ENCODE results near the gene DOK3. TPM values are rescaled to one million over a fixed set of nuclear protein-coding genes. Genes with fewer than 3 reads are reported as not detected.

DOK3 gene
- polyA plus RNA-seq, 3 donors, result 62.8 to 196 (median 98.3) TPM

DNA sequence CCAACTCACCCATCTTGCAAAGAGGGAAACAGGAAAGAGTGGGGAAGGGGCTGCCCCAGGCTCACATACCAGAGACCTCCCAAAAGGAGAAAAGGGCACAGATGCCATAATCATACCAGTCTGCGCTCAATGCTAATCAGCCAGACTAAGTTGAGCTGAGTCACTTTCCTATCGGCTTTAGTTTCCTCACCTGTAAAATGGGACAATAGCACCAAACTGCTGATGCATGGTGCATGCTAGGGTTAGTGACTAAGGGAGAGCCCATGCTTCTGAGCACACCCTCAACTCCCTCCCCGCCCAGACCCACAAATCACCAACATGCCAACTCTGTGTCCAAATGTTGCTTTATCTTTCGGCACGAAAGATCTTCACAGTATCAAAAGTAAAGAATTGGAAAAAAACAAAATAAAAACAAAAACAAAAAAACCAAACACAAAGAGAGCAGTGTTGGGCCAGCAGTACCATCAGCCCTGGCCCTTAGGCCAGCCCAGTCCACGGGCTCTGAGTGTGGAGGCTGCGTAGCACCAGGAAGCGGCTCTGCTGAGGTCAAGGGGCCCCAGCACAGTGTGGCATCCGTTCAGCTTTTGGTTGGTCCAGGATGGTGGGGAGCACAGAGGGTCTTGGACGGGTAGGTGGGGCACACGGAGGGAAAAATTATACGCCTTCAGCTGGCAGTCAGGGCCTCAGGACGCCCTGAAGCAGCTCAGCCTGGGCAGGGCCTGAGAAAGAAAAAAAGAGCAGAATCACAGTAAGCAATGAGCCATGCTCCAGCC, 10.0 kb upstream of the DOK3 start:
- H3K4me3 ChIP-seq (replicated peaks in 1 of 3; ENCODE audit: low read depth in 2 of 3, low read length in 3 of 3), result no peak overlapping the region
- TF ChIP-seq, protein P1, sequence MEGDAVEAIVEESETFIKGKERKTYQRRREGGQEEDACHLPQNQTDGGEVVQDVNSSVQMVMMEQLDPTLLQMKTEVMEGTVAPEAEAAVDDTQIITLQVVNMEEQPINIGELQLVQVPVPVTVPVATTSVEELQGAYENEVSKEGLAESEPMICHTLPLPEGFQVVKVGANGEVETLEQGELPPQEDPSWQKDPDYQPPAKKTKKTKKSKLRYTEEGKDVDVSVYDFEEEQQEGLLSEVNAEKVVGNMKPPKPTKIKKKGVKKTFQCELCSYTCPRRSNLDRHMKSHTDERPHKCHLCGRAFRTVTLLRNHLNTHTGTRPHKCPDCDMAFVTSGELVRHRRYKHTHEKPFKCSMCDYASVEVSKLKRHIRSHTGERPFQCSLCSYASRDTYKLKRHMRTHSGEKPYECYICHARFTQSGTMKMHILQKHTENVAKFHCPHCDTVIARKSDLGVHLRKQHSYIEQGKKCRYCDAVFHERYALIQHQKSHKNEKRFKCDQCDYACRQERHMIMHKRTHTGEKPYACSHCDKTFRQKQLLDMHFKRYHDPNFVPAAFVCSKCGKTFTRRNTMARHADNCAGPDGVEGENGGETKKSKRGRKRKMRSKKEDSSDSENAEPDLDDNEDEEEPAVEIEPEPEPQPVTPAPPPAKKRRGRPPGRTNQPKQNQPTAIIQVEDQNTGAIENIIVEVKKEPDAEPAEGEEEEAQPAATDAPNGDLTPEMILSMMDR (IDR thresholded peaks at IDR 0.05), result no peak
- H3K36me3 Mint-ChIP-seq, result peaks cover 59 to 61% of the 10 kb centered on the region in 2 donors
- peaks cover 25% of the 10 kb centered on the region for H3K79me2 ChIP-seq (ENCODE audit: insufficient read depth, low read length)
- no peaks in the 10 kb centered on the region for H3K9me3 ChIP-seq (replicated peaks in 1 of 2; ENCODE audit: control insufficient read depth in 1 of 2, insufficient read depth in 1 of 2, low read length in 2 of 2)
- H3K27ac ChIP-seq (ENCODE audit: low read depth in 1 of 2, low read length in 2 of 2), result peak overlapping the region in 1 of 2 donors; percentile 10
- H2AFZ ChIP-seq (ENCODE audit: insufficient read depth, low read depth, low read length, poor library complexity, severe bottlenecking), result no peak overlapping the region
- peaks cover 14 to 30% of the 10 kb centered on the region in 2 donors for H3K4me1 ChIP-seq (ENCODE audit: control insufficient read depth in 1 of 2, insufficient read depth in 2 of 2, low read length in 2 of 2)
- H3K27me3 ChIP-seq (ENCODE audit: control insufficient read depth in 2 of 2, insufficient read depth in 2 of 2, low read length in 2 of 2), result no peaks in the 10 kb centered on the region
- no peaks in the 10 kb centered on the region for H3K9me3 Mint-ChIP-seq
- peaks cover 13% of the 10 kb centered on the region for H4K20me1 ChIP-seq (ENCODE audit: insufficient read depth, low read length)
- H3K36me3 ChIP-seq (replicated peaks in 1 of 2; ENCODE audit: control insufficient read depth in 1 of 2, insufficient read depth in 2 of 2, low read length in 2 of 2), result peaks cover 53 to 63% of the 10 kb centered on the region in 2 donors
- H3K9ac ChIP-seq (ENCODE audit: insufficient read depth, low read length, poor library complexity, severe bottlenecking), result no peak overlapping the region
- H3K4me1 Mint-ChIP-seq, result peaks cover 20% of the 10 kb centered on the region
- peaks cover 0 to 2% (median 0%) of the 10 kb centered on the region in 3 donors for H3K27me3 Mint-ChIP-seq (ENCODE audit: low read depth in 3 of 3)
- H3K4me2 ChIP-seq (replicated peaks; ENCODE audit: extremely low read depth, low read length, poor library complexity, severe bottlenecking), result no peak overlapping the region
- peak overlapping the region in 3 of 7 donors; percentile 55 to 78 (median 60) for H3K27ac Mint-ChIP-seq
- DNase-seq, result no peak
- 77% methylated on average over 8 of the region's 13 CpGs for WGBS (ENCODE audit: insufficient coverage)
- intact Hi-C loops (cut with micrococcal nuclease), result loop anchor here in 1 of 2 donors (5.0 kb wide), 1 partner anchor 33 kb away; the partner anchor contains the start of gene FAM193B
- no peak overlapping the region for H3K4me3 Mint-ChIP-seq

DNA sequence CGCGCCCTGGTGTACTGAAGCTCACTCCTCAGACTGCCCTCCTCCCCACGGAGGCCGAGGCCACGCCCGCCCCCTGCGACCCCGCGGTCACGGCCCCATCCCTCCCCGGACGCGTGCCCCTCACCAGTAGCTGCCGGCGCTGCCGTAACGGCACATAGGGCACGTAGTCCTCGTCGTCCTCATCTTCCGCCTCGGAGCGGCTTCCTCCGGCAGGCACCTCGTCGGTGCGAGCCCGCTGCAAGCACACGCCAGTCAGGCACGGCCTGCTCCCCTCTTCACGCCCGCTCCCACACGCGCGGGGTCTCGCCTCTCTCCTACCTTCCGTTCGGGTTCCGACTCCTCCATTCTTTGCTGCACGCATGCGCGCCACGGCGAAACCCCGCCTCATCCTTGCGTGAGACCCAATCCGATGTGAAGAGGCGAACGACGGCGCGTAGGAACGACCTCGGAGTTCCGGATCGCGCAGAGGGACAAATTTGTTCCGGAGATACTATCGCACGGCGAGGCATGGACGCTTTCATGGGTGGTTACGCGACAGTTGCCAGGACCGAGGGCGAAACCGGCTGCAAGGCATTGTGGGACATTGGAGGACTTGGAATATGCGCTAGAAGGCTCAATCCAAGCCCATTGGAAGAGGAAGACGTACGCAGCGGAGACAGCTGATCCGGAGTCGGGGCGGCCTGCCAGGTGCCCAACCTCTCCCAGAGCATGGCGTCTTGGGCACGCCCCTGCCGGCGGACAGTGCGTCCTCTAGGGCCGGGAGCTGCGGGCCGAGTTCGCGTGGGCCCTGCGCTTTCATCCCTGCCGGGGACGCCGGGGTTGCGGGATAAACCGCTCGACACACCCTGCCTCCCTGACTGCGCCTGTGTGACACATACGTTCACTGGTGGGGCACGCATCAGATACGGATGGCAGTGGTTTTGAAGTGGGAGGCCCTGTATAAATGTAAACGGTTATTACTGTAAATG, 7.3 kb upstream of the DOK3 start, which contains the start of gene DDX41:
TSS of gene DDX41 (minus strand) at position 361 of the 968 bp plus-strand sequence. CDS start at position 345, 16 bp downstream.
- peaks cover 19 to 34% of the 10 kb centered on the region in 2 donors for H3K4me1 ChIP-seq (ENCODE audit: control insufficient read depth in 1 of 2, insufficient read depth in 2 of 2, low read length in 2 of 2)
- WGBS (ENCODE audit: insufficient coverage), result under 1% methylated on average over 95 of the region's 96 CpGs
- intact Hi-C loops (cut with micrococcal nuclease), result loop anchor here in 1 of 2 donors (5.0 kb wide), 1 partner anchor 35 kb away; the partner anchor contains the start of gene FAM193B

More for the DNA sequence above, 7.3 kb upstream of the DOK3 start, which contains the start of gene DDX41:
- Histone ChIP-seq H3K4me2 (replicated peaks; ENCODE audit: extremely low read depth, low read length, poor library complexity, severe bottlenecking) (peak within 1 kb of the TSS; percentile 99), H3K4me3 (replicated peaks in 1 of 3; ENCODE audit: low read depth in 2 of 3, low read length in 3 of 3) (peak within 1 kb of the TSS; percentile 78 to 98 (median 88)), H3K9ac (ENCODE audit: insufficient read depth, low read length, poor library complexity, severe bottlenecking) (peak within 1 kb of the TSS; percentile 91), H2AFZ (ENCODE audit: insufficient read depth, low read depth, low read length, poor library complexity, severe bottlenecking) (peak within 1 kb of the TSS; percentile 90), H3K36me3 (replicated peaks in 1 of 2; ENCODE audit: control insufficient read depth in 1 of 2, insufficient read depth in 2 of 2, low read length in 2 of 2) (peaks cover 62 to 70% of the 10 kb centered on the region in 2 donors), H3K27me3 (ENCODE audit: control insufficient read depth in 2 of 2, insufficient read depth in 2 of 2, low read length in 2 of 2) (no peaks in the 10 kb centered on the region), H3K27ac (ENCODE audit: low read depth in 1 of 2, low read length in 2 of 2) (peak within 1 kb of the TSS; percentile 74 to 92), H4K20me1 (ENCODE audit: insufficient read depth, low read length) (peaks cover 17% of the 10 kb centered on the region), H3K9me3 (replicated peaks in 1 of 2; ENCODE audit: control insufficient read depth in 1 of 2, insufficient read depth in 1 of 2, low read length in 2 of 2) (no peaks in the 10 kb centered on the region), H3K79me2 (ENCODE audit: insufficient read depth, low read length) (peaks cover 40% of the 10 kb centered on the region)
- peak; percentile 95 to 97 (median 97) for DNase-seq
- Mint-ChIP-seq H3K27ac (peak within 1 kb of the TSS; percentile 91 to 96 (median 94)), H3K4me1 (peaks cover 24% of the 10 kb centered on the region), H3K4me3 (peak within 1 kb of the TSS; percentile 94 to 98), H3K9me3 (no peaks in the 10 kb centered on the region), H3K36me3 (peaks cover 68 to 70% of the 10 kb centered on the region in 2 donors), H3K27me3 (ENCODE audit: low read depth in 3 of 3) (peaks cover 0 to 3% (median 0%) of the 10 kb centered on the region in 3 donors)
- TF ChIP-seq, protein P1 (IDR thresholded peaks at IDR 0.05), result no peak

All from CD14-positive monocyte (primary cell).